Measurements from ENCODE around the gene EGFL7.

EGFL7 gene

DNA sequence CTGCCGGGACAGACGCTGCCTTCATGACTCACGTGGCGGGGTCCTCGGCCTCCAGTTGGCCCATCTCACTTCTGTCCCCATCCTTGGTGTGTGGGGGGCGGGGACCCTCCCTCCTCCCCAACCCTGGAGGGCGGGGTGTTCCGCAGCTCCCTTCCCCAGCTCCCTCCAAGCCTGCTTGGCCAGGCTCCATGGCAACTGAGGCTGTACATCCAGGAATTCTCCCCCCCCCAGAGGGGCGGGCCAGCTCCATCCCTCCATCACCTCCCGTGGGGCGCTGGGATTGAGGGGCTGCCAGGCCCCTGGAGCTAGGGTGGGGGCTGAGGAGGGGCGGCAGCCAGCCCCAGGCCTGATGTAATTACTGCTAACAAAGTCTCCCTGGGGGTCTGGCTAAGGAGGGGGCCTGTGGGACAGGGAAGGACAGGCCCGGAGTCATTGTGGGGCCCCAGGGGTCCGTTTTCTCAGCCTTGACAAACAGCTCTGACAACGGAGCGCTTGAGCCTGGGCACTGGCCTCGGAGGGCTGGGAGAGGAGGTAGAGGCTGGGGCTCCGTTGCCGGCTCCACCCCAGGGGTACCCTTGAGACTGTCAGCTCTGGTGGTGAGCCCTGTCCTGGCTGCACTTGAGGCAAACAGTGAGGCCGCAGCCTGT, 57.7 kb downstream of the EGFL7 start:
- DNase-seq = no peak

- no peak for DNase-seq
Measured at GRCh38 chr9:136720898-136721338, 58.2 kb downstream of the EGFL7 start.

DNA sequence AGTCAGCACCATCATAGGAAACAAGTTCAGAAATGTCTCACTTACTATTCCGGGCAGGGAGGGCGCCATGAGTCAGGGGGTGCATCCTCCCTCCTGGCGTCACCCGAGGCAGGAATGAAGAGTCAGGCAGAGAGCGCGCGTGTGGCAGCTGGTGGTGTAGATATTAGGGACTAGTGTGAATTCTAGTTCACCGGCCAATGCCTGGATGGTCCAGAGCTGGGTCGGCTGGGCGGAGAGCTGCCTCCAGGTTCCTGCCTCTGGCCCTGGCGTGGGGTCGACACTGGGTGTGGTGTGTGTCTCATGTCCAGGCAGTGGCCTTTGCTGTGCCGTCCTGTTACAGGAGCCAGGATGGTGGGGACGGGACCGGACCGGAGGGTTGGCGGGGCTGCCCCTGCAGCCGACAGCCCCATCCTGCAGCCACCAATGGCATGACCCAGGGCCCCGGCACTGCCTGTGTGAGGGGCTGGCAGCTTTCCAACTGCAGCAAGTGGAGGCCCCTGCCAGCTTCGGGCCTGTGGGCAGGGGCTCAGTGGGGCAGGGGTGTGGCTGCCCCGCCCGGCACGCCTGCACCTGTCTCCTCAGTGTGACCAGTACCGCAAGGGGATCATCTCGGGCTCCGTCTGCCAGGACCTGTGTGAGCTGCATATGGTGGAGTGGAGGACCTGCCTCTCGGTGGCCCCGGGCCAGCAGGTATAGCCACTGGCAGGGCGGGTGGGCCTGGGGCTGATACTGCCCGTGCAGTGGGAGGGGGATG, 58.8 kb downstream of the EGFL7 start:
- DNase-seq = no peak
